UCSD-AML1 (cell line): ENCODE measurements around the gene CDH10.

ENCODE experiments used
- DNase-seq: peaks from one replicate; lab custom pipeline; 2025; ENCODE audit not compliant: unreplicated experiment; lab: John Stamatoyannopoulos, UW

Gene CDH10

GRCh38 chr5:24606971-24607370, 37.8 kb downstream of the CDH10 start:
- no peak for DNase-seq

DNA sequence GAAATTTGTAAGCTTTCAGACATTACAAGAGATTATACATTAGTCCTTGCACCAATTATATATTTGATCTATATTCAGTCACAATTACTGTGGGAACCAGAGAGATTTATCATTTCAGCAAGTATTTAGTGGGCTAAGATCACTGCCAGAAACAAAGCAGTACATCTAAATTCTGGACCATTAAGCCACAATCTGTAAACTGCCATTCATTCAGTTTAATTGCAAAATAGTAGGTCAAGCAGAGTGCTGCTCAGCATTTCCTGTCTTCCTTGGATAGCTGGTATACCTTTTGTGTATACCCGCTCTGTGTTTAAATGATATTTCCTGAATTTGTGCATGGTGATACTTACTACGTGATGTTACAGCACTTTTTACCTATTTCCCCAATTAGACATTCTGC, 42.6 kb downstream of the CDH10 start:
- DNase-seq, result no peak

GRCh38 chr5:24598956-24599355, 45.8 kb downstream of the CDH10 start:
- no peak for DNase-seq

GRCh38 chr5:24595329-24595728, 49.4 kb downstream of the CDH10 start:
- DNase-seq, result no peak

- DNase-seq, result no peak
These were observed 53.4 kb downstream of the CDH10 start for GRCh38 chr5:24591426-24591825.

GRCh38 chr5:24589566-24589965, 55.2 kb downstream of the CDH10 start:
- no peak for DNase-seq

DNA sequence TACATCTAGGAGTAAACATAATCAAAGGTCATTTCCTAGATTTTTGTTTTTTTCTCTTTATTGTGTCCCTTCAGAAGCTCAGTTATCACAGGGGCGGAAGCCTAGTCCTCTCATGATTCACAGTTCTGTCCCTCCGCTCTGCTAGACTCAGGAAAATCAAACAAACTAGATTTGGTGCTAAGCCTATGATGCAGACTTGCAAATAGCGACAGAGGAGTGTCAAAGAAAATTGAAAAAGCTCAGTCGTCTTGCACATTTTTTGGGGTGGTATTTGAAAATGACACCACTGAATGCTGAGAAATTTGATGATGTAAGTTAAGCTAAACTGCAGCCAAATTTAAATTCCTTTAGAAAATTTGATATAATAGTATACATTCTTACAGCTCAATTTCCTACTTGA, 59.0 kb downstream of the CDH10 start:
- DNase-seq, result no peak

DNA sequence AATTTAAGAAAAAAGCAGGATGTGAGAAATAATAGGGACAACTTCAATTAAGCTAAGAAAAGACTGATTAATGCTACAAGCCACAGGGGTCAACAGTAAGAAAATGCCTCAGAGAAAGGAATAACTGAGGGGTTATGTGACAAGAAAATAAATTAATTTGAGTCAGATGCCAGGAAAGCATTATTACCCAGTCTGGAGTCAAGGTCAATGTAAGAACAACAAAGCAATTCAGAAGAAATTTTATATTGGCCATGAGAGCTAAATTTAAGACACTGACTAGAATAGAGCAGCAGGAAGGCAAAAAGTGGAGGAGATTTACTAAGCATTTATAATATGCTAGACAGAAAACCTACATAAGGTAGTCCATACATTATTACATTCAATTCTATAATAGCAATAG, 73.5 kb downstream of the CDH10 start:
- no peak for DNase-seq

DNA sequence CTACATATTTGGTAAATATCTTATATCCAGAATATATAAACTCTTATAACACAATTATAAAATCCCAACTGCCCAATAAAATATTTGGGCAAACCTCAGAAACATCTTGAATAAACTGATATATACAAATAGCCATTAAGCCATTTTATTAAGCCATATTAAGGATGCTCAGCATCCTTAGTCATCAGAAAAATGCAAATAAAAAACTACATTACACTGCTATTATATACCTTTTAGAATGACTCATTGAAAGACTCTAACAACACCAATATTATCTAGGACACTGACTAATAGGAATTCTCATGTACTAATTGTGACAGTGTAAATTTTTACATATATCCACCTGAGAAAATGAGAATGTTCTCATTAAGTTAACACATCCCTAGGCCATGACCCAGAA, 77.8 kb downstream of the CDH10 start:
- no peak for DNase-seq

- DNase-seq, result no peak
These were observed 89.5 kb downstream of the CDH10 start for GRCh38 chr5:24555229-24555628.

GRCh38 chr5:24547132-24547531, 97.6 kb downstream of the CDH10 start:
- DNase-seq, result no peak

DNA sequence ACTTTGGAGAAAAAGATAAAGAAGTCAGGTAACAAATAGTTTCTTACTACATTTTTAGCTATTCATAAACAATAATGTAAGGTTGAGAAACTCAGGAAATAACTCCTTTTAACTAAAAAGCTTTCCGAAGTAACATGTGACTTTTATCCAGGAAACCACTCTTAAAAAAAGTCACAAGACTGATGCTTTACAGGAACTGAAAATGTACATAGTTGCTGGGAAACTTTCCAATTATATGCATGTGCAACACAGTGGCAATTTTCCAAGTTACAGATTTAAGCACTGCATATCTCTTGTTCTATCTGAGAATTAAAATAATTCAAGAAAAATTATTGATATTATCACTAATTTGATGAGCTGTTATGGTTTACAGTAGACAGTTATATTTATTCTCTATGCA, 105.2 kb downstream of the CDH10 start:
- no peak for DNase-seq

DNA sequence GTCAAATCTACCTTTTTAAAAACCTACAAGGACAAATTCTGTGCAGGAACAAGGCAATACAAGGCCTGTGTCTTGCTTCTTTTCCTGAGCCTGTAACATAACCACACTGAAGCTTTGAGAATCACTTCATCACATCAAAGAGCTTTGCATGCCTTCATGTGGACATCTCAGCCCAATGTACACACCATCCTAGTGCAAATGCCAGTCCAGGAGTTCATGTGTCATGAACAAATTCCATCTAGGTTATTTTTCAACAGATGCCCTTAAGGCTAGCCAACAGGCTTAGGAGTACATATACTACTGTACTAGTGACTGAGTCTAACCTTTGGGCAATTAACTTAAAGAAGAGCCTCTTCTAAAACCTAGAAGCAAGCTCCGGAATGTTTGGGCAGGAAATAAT, 106.4 kb downstream of the CDH10 start:
- no peak for DNase-seq

- no peak for DNase-seq
These were observed 109.1 kb downstream of the CDH10 start for GRCh38 chr5:24535646-24536045.

GRCh38 chr5:24530906-24531305, 113.9 kb downstream of the CDH10 start:
- DNase-seq, result no peak

GRCh38 chr5:24525414-24525813, 119.4 kb downstream of the CDH10 start:
- no peak for DNase-seq

- DNase-seq, result no peak
These were observed 132.4 kb downstream of the CDH10 start for GRCh38 chr5:24512423-24512822.

DNA sequence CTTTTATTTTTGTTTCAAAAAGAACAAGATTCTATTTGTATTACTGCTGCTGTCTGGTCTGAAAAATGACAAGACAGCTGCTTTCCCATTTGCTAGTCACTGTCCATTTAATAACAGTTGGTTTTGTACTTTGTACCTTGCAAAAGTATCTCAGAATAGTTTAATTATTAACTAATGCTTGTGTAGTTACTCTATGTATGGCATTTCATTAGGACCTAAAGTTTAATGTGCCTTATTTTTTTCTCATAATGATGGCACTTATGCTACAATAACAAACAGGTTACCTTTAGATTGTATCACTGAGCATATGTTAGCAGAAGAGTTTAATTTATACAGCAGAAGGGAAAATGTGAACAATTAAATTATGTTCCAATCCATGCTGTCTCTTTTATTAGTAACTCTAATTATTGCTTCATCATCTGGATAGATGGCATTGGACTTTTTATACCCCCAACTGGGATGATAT, 134.2 kb downstream of the CDH10 start:
- DNase-seq, result no peak

- no peak for DNase-seq
These were observed 134.8 kb downstream of the CDH10 start for GRCh38 chr5:24509943-24510342.

GRCh38 chr5:24505258-24505657, 139.5 kb downstream of the CDH10 start:
- DNase-seq, result no peak

GRCh38 chr5:24497591-24498157, 147.1 kb downstream of the CDH10 start:
- DNase-seq, result no peak

GRCh38 chr5:24497145-24497544, 147.6 kb downstream of the CDH10 start:
- no peak for DNase-seq

GRCh38 chr5:24496268-24496667, 148.5 kb downstream of the CDH10 start:
- DNase-seq, result no peak

DNA sequence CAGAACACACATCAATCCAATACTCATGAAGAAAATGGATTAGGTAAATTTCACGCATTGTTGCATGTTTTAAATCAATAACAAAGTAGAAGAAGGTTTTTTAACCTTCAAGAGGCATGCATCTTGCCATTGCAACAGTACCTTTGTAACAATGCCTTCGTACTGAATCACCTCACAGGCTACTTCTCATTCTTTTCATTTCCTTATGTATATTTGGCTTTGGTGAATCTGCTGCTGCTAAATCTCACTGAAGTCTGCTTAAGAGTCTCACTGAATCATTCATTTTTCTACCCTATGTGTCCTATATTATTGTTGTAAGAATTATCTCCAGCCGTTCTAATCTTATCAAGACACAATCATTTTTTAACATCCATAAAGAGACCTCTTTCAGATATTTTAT, 152.5 kb downstream of the CDH10 start:
- DNase-seq, result no peak
